Uterus (tissue), 2 donors: ENCODE results near the gene GPR52.

Experiments
- POLR2A ChIP-seq, 2 donors: fragments of 450-650 bp; IDR thresholded peaks; one replicate each; pipeline ENCODE4 v1.6.1; 2016; ENCODE audit warnings: antibody characterized with exemption in 2 of 2, mild to moderate bottlenecking in 1 of 2, moderate library complexity in 1 of 2
- TF ChIP-seq, protein P1 (sequence below), 4 experiments: fragments of 200-600 bp in 2 of 4; fragments of 450-650 bp in 2 of 4; sonication (generic) in 2 of 4; IDR thresholded peaks; one replicate each; pipeline ENCODE4 v1.5.1; 2016 to 2019; ENCODE audit warnings: antibody characterized with exemption in 4 of 4, mild to moderate bottlenecking in 2 of 4, moderate library complexity in 1 of 4

DNA sequence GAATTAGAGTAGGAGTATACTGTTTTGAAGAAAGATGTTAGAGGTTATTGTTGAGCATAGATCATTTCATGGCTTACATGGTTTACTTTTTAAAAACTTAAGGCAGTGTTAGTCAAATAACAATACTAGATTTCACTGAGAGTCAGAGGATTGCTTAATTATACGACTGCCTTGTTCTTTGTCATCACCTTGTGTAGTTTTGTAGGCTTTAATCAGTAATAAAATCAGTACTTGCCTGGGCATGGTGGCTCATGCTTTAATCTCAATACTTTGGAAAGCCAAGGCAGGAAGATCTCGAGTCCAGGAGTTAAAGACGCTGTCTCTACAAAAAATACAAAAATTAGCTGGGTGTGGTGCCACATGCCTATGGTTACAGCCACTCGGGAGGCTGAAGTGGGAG lies 41.3 kb upstream of the GPR52 start:
- TF ChIP-seq, protein P1, sequence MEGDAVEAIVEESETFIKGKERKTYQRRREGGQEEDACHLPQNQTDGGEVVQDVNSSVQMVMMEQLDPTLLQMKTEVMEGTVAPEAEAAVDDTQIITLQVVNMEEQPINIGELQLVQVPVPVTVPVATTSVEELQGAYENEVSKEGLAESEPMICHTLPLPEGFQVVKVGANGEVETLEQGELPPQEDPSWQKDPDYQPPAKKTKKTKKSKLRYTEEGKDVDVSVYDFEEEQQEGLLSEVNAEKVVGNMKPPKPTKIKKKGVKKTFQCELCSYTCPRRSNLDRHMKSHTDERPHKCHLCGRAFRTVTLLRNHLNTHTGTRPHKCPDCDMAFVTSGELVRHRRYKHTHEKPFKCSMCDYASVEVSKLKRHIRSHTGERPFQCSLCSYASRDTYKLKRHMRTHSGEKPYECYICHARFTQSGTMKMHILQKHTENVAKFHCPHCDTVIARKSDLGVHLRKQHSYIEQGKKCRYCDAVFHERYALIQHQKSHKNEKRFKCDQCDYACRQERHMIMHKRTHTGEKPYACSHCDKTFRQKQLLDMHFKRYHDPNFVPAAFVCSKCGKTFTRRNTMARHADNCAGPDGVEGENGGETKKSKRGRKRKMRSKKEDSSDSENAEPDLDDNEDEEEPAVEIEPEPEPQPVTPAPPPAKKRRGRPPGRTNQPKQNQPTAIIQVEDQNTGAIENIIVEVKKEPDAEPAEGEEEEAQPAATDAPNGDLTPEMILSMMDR (IDR thresholded peaks at IDR 0.05) = no peak
- TF ChIP-seq POLR2A (IDR thresholded peaks at IDR 0.05) = no peak
